ENCODE measurements around the gene FRMD1. TPM values are rescaled to one million over a fixed set of nuclear protein-coding genes. Genes with fewer than 3 reads are reported as not detected.

Gene FRMD1
- total and polyA plus RNA-seq, 10 of the 15 experiments (the other 5 are each of a cell fraction or from before 2014, with no cell fraction given), result not detected

- POLR2A ChIA-PET, result no interaction called here
These were observed 6.3 kb downstream of the FRMD1 start for GRCh38 chr6:168072730-168073129.

More at GRCh38 chr6:168072730-168073129, 6.3 kb downstream of the FRMD1 start:
- no peaks in the 10 kb centered on the region for H3K4me1 ChIP-seq (ENCODE audit: control insufficient read depth, insufficient read depth, low read length)
- H4K20me1 ChIP-seq (ENCODE audit: control insufficient read depth, insufficient read depth), result no peaks in the 10 kb centered on the region
- no peaks in the 10 kb centered on the region for H3K36me3 ChIP-seq (ENCODE audit: control insufficient read depth in 2 of 2, insufficient read depth in 2 of 2, low read length in 1 of 2)
- H2AFZ ChIP-seq (ENCODE audit: control insufficient read depth, low read depth, low read length), result no peak overlapping the region
- FAIRE-seq, result no peak
- ChIA-PET CTCF (no interaction called here), RAD21 (ENCODE audit: unreplicated experiment) (no interaction called here), SMC1A (ENCODE audit: uncharacterized antibody, unreplicated experiment) (no interaction called here)
- H3K4me3 ChIP-seq, result no peak overlapping the region
- H3K27me3 ChIP-seq (replicated peaks in 1 of 2; ENCODE audit: control insufficient read depth in 2 of 2, insufficient read depth in 2 of 2, low read length in 1 of 2), result no peaks in the 10 kb centered on the region
- BruUV-seq (replicated peaks), result no TSS peak
- no peak overlapping the region for H3K9ac ChIP-seq (ENCODE audit: control insufficient read depth, insufficient read depth, low read length)
- no peak for DNase-seq (ENCODE audit: low read depth, low spot score)
- H3K9me3 ChIP-seq (replicated peaks; ENCODE audit: control insufficient read depth, insufficient read depth, low read length), result no peaks in the 10 kb centered on the region
- in situ Hi-C loops (cut with MboI) (no loop called here), intact Hi-C loops (cut with micrococcal nuclease; ENCODE audit: unreplicated experiment) (no loop called here)
- H3K79me2 ChIP-seq (ENCODE audit: control insufficient read depth, insufficient read depth, low read length), result no peaks in the 10 kb centered on the region
- ATAC-seq, result no peak
- no peak for TF ChIP-seq RELA (IDR thresholded peaks at IDR 0.05; ENCODE audit: borderline replicate concordance, partially characterized antibody)
- no peak for TF ChIP-seq RCOR1 (conservative IDR thresholded peaks at IDR 0.05; ENCODE audit: low read depth, low read length)
- no peak for TF ChIP-seq SMC3 (IDR thresholded peaks at IDR 0.05; ENCODE audit: borderline replicate concordance, low read length)
- TF ChIP-seq STAT1 (conservative IDR thresholded peaks at IDR 0.05), result no peak
- TF ChIP-seq CHD1 (IDR thresholded peaks at IDR 0.05; ENCODE audit: low read depth, low read length), result no peak
- TF ChIP-seq SMARCA5 (IDR thresholded peaks at IDR 0.05), result no peak
- TF ChIP-seq STAT3 (IDR thresholded peaks at IDR 0.05; ENCODE audit: low read depth, low read length), result no peak
- no peak for TF ChIP-seq SUPT20H (IDR thresholded peaks at IDR 0.05; ENCODE audit: borderline replicate concordance, control insufficient read depth, low read depth, low read length)
- TF ChIP-seq ATF7 (IDR thresholded peaks at IDR 0.05; ENCODE audit: low read depth), result no peak
- TF ChIP-seq MEF2B (IDR thresholded peaks at IDR 0.05; ENCODE audit: partially characterized antibody, poor library complexity, severe bottlenecking), result no peak
- no peak for TF ChIP-seq IRF4 (IDR thresholded peaks at IDR 0.05; ENCODE audit: low read depth, low read length)
- no peak for TF ChIP-seq ZNF384 (IDR thresholded peaks at IDR 0.05; ENCODE audit: borderline replicate concordance, low read depth, low read length)
- no peak for TF ChIP-seq IRF3 (IDR thresholded peaks at IDR 0.05)
- no peak for TF ChIP-seq YY1 (IDR thresholded peaks at IDR 0.05; ENCODE audit: low read depth, low read length)
- no peak for TF ChIP-seq CREM (IDR thresholded peaks at IDR 0.05; ENCODE audit: low read depth)
- TF ChIP-seq SIN3A (IDR thresholded peaks at IDR 0.05; ENCODE audit: low read depth, low read length), result no peak
- no peak for TF ChIP-seq KLF5 (IDR thresholded peaks at IDR 0.05; ENCODE audit: partially characterized antibody)
- no peak for TF ChIP-seq ELK1 (IDR thresholded peaks at IDR 0.05; ENCODE audit: low read depth, low read length)
- H3K4me2 ChIP-seq (ENCODE audit: control insufficient read depth, insufficient read depth), result no peak overlapping the region
- 13% methylated on average over 4 of the region's 4 CpGs for WGBS (ENCODE audit: insufficient coverage, insufficient replicate concordance, low lambda C conversion rate, missing lambda C conversion rate)
- no peak overlapping the region for H3K27ac ChIP-seq (ENCODE audit: control insufficient read depth, insufficient read depth)
